Astrocyte of the hippocampus (primary cell): ENCODE results near the gene PNKD.

Source experiments
- DNase-seq: peaks from one replicate; pipeline ENCODE4 v3.0.0; 2011; ENCODE audit warnings: low read depth, low spot score

Gene PNKD

GRCh38 chr2:218371983-218372350 lies 101.6 kb downstream of the PNKD start:
- DNase-seq = no peak

- no peak for DNase-seq
Observed at GRCh38 chr2:218374795-218375194, 104.5 kb downstream of the PNKD start.

GRCh38 chr2:218375212-218375611 lies 104.9 kb downstream of the PNKD start:
- no peak for DNase-seq

GRCh38 chr2:218378053-218378452 lies 107.7 kb downstream of the PNKD start:
- DNase-seq = no peak

- no peak for DNase-seq
Observed at GRCh38 chr2:218381916-218382366, 111.6 kb downstream of the PNKD start, which contains the start of gene SLC11A1. TSS of gene SLC11A1 (plus strand) at chr2:218382273. CDS start at chr2:218382369, 96 bp downstream.

DNA sequence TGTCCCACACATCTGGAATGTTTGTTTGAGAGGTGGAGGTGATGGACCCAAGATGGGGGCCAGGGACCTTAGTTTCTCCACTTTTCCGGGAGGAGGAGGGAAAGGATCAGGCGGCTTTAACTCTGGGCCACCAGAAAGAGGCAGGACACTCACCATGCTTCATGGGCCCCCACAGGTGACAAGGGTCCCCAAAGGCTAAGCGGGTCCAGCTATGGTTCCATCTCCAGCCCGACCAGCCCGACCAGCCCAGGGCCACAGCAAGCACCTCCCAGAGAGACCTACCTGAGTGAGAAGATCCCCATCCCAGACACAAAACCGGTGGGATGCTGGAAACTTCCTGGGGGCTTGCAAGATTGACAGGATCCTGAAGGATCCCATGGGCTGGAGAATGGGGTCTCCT lies 112.5 kb downstream of the PNKD start:
- DNase-seq = no peak

DNA sequence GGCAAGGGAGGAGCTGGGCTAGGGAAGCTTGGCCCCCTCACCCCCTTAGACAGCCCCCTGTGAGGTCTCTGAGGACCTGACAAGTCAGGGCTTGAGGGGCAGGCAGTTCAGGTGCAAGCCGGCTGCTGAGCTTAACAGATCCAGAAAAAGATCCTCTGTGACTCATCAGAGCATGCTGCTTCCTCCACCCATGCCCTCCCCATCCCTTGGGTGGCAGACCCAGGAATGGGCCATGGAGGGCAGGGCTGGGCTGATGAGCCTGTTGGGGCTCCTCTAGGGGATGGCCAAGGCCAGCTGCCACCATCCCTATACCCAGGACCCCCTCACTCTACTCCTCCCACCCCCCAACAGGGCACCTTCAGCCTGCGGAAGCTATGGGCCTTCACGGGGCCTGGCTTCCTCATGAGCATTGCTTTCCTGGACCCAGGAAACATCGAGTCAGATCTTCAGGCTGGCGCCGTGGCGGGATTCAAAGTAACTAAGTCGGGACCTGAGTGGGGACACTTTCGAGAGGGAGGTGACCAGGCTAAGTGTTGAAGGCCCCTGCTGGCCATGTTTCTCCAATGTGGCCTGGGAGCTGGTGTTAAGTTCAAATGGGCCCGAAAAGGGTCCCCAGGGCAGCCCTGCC lies 113.7 kb downstream of the PNKD start:
- DNase-seq = no peak

DNA sequence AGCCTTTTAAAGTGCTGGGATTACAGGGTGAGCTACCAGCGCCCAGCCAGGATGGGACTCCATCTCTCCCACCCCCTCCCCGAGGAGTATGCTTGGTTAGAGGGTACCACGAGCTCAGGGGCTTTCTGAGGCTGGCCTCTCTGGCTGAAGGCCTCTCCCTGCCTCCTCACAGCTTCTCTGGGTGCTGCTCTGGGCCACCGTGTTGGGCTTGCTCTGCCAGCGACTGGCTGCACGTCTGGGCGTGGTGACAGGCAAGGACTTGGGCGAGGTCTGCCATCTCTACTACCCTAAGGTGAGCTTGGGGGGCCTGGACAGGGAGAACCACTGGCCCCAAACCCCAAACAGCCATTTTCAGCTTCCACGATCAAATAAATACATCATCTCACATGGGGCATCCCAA lies 114.7 kb downstream of the PNKD start:
- DNase-seq = no peak

- DNase-seq = no peak
Observed at GRCh38 chr2:218386505-218387368, 116.4 kb downstream of the PNKD start.

DNA sequence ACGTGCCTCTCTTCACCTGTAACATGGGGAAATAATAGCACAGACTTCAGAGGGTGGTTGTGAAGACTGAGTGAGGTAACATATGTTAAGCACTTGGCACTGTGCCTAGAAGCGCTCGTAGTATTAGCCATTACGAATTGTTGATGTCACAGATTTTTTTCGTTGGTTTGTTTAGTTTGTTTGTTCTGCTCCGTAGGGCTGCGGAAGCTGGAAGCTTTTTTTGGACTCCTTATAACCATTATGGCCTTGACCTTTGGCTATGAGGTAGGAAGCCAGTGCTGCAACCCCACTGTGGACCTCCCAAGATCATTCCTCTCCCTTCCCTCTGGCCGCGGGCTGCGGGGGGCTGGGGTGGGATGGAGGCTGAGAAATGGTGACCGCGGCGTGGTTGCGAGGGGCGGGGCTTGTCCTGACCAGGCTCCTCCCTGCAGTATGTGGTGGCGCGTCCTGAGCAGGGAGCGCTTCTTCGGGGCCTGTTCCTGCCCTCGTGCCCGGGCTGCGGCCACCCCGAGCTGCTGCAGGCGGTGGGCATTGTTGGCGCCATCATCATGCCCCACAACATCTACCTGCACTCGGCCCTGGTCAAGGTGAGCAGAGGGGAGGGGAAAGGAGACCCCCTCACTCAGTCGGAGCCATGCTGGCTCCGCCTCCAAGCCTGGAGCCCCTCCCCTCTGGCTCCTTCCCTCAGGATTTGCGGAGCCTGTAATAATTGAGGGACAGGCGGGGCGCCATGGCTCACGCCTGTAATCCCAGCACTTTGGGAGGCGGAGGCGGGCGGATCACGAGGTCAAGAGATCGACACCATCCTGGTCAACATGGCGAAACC lies 117.3 kb downstream of the PNKD start:
- peak; percentile 67 for DNase-seq

- no peak for DNase-seq
Observed at GRCh38 chr2:218389333-218390150, 119.2 kb downstream of the PNKD start.

GRCh38 chr2:218391202-218391601 lies 120.9 kb downstream of the PNKD start:
- DNase-seq = no peak

- no peak for DNase-seq
Observed at GRCh38 chr2:218392459-218392858, 122.1 kb downstream of the PNKD start.

DNA sequence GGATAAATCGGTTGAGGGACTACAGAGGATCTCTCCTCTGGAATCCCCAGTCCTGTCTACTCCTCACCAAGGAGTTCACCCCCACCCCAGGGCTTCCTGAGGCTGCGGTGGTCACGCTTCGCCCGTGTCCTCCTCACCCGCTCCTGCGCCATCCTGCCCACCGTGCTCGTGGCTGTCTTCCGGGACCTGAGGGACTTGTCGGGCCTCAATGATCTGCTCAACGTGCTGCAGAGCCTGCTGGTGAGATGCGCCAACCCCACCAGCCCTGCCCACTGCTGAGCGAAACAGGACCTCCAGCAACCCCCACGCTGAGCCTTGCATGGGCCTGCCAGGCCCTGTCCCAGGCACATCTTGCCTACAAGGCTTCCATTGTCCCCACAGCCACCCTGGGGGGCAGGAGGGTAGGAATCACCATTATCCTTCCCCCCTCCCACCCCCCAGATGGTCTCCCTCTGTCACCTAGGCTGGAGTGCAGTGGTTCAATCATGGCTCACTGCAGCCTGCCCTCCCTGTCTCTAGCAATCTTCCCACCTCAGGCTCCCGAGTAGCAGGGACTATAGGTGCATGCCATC lies 122.7 kb downstream of the PNKD start:
- DNase-seq = no peak

DNA sequence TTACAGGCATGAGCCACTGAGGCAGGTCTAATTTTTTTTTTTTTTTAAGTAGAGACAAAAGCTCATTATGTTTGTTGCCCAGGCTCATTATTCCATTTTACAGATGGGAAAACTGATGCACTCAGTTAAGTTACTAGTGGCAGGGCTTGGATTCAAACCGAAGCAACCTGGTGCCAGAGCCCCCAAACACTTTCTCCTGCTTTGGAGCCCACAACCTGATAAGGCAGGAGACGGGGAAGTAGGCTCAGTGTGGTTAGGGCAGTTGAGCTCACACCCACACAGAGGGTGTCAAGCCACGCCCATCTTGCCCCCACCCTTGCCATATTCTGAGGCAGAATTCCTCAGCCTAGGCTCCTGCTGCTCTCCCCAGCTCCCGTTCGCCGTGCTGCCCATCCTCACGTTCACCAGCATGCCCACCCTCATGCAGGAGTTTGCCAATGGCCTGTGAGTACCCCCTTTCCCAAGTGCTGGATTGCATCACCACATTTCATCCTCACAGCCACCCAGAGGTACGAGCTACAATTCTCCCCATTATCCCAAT lies 123.5 kb downstream of the PNKD start:
- DNase-seq = no peak

GRCh38 chr2:218394298-218395089 lies 124.2 kb downstream of the PNKD start:
- no peak for DNase-seq

DNA sequence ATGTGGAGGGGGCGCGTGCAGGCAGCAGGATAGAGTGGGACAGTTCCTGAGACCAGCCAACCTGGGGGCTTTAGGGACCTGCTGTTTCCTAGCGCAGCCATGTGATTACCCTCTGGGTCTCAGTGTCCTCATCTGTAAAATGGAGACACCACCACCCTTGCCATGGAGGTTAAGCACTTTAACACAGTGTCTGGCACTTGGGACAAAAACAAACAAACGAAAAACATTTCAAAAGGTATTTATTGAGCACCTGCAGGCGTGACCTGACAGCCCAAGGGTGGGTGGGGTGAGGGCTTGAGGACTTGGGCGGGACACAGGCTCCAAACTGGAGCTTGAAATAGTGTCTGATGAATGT lies 124.7 kb downstream of the PNKD start:
- no peak for DNase-seq

DNA sequence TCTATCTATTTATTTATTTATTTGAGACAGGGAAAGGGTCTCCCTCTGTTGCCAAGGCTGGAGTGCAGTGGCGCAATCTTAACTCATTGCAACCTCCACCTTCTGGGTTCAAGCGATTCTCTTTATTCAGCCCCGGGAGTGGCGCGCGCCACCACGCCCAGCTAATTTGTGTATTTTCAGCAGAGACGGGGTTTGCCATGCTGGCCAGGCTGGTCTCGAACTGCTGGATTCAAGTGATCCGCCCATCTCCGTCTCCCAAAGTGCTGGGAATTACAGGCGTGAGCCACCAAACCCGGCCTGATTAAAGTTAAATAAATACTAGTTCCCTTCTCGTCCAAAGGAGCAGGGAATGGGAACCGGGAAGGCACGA lies 125.1 kb downstream of the PNKD start:
- DNase-seq = no peak

DNA sequence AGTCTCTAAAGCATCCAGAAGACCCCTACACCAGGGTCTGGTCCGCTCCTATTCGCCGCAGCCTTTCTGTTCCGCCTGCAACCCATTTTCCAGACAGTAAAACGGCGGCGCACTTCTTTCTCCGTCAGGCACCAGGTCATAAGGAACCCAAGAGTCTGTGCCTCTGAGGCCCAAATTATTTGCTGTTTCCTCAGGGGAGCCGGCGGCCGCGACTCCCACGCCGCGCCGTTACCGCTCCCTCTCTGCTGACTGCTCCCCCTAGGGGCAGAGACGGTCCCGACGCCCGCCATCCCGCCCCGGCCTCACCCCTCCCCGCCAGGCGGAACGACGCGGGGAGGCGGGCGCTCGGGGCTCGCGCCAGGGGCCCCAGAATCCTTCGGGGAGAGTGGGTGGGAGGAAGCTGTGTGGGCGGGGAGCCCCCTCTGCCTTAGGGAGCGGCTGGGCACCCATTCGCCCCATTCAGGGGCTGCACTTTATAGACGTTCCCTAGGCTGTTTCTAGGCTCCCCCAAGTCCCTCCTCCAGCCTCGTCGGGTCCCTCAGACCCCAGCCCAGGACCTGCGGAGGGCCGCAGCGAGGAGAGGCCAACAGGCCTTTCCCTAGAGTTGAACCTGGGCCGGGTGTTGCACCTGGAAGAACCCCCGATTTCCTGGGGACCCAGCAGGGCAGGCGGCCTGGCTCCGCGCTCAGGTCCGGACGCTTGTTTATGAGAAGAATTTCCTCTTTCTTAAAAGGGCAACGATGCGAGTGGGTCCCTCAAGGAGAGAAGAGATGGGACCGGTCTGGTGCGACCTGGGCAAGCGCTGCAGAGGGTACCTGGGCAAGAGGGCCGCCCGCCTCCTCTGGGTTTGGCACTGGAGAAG lies 125.7 kb downstream of the PNKD start:
- DNase-seq = peak; percentile 98
